ENCODE results near the gene TAF4.
A peak's percentile ranks its signal among the peaks of the same experiment; 100 is the strongest.
"Not testable (repeated sequence)": the region's sequence is repeated elsewhere in the genome, so short reads cannot be mapped to it uniquely, and the experiment has no call there.

TAF4 gene

GRCh38 chr20:62088258-62089127 lies 22.8 kb upstream of the TAF4 start:
- Mint-ChIP-seq H3K27me3 (peaks cover 9% of the 10 kb centered on the region), H3K9me3 (peaks cover 2% of the 10 kb centered on the region), H3K27ac (no peak overlapping the region), H3K4me3 (no peak overlapping the region), H3K36me3 (peaks cover 4% of the 10 kb centered on the region), H3K4me1 (no peaks in the 10 kb centered on the region)
- ATAC-seq (ENCODE audit: low read depth) = no peak
- DNase-seq (ENCODE audit: low spot score in 2 of 2) = no peak

DNA sequence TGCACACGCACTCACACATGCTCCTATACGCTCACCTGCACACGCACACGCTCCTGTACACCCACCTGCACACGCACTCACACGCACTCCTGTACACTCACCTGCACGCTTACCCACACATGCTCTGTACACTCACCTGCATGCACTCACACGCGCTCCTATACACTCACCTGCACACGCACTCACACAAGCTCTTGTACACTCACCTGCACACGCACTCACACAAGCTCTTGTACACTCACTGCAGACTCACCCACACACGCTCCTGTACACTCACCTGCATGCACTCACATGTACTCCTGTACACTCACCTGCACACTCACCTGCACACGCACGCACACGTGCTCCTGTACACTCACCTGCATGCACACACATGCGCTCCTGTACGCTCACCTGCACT lies 22.0 kb upstream of the TAF4 start:
- H3K36me3 Mint-ChIP-seq = peaks cover 4% of the 10 kb centered on the region
- H3K4me1 Mint-ChIP-seq = no peaks in the 10 kb centered on the region
- DNase-seq (ENCODE audit: low spot score in 2 of 2) (no peak), ATAC-seq (ENCODE audit: low read depth) (no peak)
- H3K4me3 Mint-ChIP-seq = no peak overlapping the region
- no peaks in the 10 kb centered on the region for H3K9me3 Mint-ChIP-seq
- no peak overlapping the region for H3K27ac Mint-ChIP-seq
- peaks cover 12% of the 10 kb centered on the region for H3K27me3 Mint-ChIP-seq

DNA sequence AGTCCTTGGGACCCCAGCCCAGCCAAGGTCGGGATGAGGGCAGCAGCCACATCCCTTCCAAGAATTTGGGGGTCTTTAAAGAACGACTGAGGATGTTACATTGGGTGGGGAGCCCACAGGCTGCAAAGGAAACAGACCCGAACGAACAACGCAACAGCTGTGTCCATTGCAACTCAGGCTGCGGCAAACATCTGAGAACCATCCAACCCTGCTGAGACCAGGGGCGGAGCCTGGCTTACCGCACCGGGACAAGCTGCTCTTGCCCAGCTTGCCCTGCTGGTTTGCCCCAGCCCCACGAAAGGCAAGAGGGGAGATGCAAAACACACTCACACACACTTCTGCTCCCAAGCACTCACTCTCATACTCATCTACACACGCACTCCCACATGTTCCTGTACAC lies 21.5 kb upstream of the TAF4 start:
- Mint-ChIP-seq H3K27me3 (peaks cover 12% of the 10 kb centered on the region), H3K9me3 (no peaks in the 10 kb centered on the region), H3K4me3 (no peak overlapping the region), H3K36me3 (peaks cover 4% of the 10 kb centered on the region), H3K4me1 (no peaks in the 10 kb centered on the region), H3K27ac (no peak overlapping the region)
- DNase-seq (ENCODE audit: low spot score in 2 of 2) (no peak), ATAC-seq (ENCODE audit: low read depth) (no peak)

- Mint-ChIP-seq H3K4me1 (no peaks in the 10 kb centered on the region), H3K27ac (no peak overlapping the region), H3K4me3 (no peak overlapping the region), H3K36me3 (no peaks in the 10 kb centered on the region), H3K27me3 (peaks cover 10% of the 10 kb centered on the region), H3K9me3 (peaks cover 5% of the 10 kb centered on the region)
- no peak for ATAC-seq (ENCODE audit: low read depth)
- DNase-seq (ENCODE audit: low spot score in 2 of 2) = no peak
These were observed 19.5 kb upstream of the TAF4 start for GRCh38 chr20:62085206-62085605.

DNA sequence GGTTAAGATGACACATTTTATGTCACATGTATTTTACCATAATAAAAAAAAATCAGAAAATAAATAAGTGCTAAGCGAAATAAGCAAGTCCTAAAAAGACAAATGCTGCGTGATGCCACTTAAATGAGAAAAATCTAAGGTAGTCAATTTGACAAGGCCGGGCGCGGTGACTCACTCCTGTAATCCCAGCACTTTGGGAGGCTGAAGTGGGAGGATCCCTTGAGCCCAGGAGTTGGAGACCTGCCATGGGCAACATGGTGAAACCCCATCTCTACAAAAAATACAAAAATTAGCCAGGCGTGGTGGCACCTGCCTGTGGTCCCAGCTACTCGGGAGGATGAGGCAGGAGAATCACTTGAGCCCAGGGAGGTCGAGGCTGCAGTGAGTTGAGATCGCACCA lies 18.5 kb upstream of the TAF4 start:
- H3K9me3 Mint-ChIP-seq; H3K4me1 Mint-ChIP-seq; H3K27ac Mint-ChIP-seq; H3K27me3 Mint-ChIP-seq; H3K4me3 Mint-ChIP-seq; ATAC-seq (ENCODE audit: low read depth); H3K36me3 Mint-ChIP-seq; DNase-seq (ENCODE audit: low spot score in 2 of 2): not testable (repeated sequence)

GRCh38 chr20:62083312-62083711 lies 17.6 kb upstream of the TAF4 start:
- no peak overlapping the region for H3K4me3 Mint-ChIP-seq
- ATAC-seq (ENCODE audit: low read depth) = no peak
- H3K4me1 Mint-ChIP-seq = no peaks in the 10 kb centered on the region

GRCh38 chr20:62080249-62080990 lies 14.7 kb upstream of the TAF4 start:
- Mint-ChIP-seq H3K27me3 (peaks cover 13% of the 10 kb centered on the region), H3K9me3 (peaks cover 14% of the 10 kb centered on the region), H3K4me3 (no peak overlapping the region), H3K4me1 (no peaks in the 10 kb centered on the region), H3K27ac (no peak overlapping the region), H3K36me3 (peaks cover 6% of the 10 kb centered on the region)
- ATAC-seq (ENCODE audit: low read depth) (no peak), DNase-seq (ENCODE audit: low spot score in 2 of 2) (no peak)

More at GRCh38 chr20:62083312-62083711, 17.6 kb upstream of the TAF4 start:
- peaks cover 8% of the 10 kb centered on the region for H3K9me3 Mint-ChIP-seq
- no peaks in the 10 kb centered on the region for H3K36me3 Mint-ChIP-seq
- peaks cover 10% of the 10 kb centered on the region for H3K27me3 Mint-ChIP-seq
- no peak for DNase-seq (ENCODE audit: low spot score in 2 of 2)
- no peak overlapping the region for H3K27ac Mint-ChIP-seq

DNA sequence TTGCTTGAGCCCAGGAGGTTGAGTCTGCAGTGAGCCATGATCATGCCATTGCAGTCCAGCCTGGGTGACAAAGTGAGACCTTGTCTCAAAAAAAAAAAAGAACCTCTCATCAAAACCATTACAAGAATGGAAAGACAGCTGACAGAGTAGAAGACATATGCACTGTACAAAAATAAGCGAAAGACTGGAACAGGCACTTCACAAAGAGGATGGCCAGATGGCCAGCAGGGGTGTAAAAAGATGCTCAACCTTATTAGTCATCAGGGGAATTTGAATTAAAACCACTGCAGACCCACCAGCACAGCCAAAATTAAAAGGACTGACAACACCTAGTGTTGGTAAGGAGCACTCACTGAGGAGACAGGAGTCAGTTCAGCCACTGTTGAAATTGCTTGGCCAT lies 13.5 kb upstream of the TAF4 start:
- no peaks in the 10 kb centered on the region for H3K4me1 Mint-ChIP-seq
- ATAC-seq (ENCODE audit: low read depth) = no peak
- H3K9me3 Mint-ChIP-seq = peaks cover 16% of the 10 kb centered on the region
- H3K36me3 Mint-ChIP-seq = peaks cover 8% of the 10 kb centered on the region
- no peak overlapping the region for H3K27ac Mint-ChIP-seq
- peaks cover 13% of the 10 kb centered on the region for H3K27me3 Mint-ChIP-seq
- no peak for DNase-seq (ENCODE audit: low spot score in 2 of 2)
- H3K4me3 Mint-ChIP-seq = no peak overlapping the region

GRCh38 chr20:62073323-62073722 lies 7.6 kb upstream of the TAF4 start:
- Mint-ChIP-seq H3K4me1 (no peaks in the 10 kb centered on the region), H3K27me3 (peaks cover 3% of the 10 kb centered on the region), H3K9me3 (peaks cover 15% of the 10 kb centered on the region), H3K4me3 (no peak overlapping the region), H3K27ac (no peak overlapping the region), H3K36me3 (peaks cover 10% of the 10 kb centered on the region)
- no peak for DNase-seq (ENCODE audit: low spot score in 2 of 2)
- ATAC-seq (ENCODE audit: low read depth) = no peak

GRCh38 chr20:62071669-62072430 lies 6.2 kb upstream of the TAF4 start:
- not testable (repeated sequence) for H3K27ac Mint-ChIP-seq

GRCh38 chr20:62069741-62070216 lies 4.1 kb upstream of the TAF4 start:
- Mint-ChIP-seq H3K36me3 (peaks cover 2% of the 10 kb centered on the region), H3K27ac (no peak overlapping the region), H3K9me3 (peaks cover 7% of the 10 kb centered on the region), H3K4me3 (no peak overlapping the region), H3K4me1 (peaks cover 7% of the 10 kb centered on the region), H3K27me3 (peaks cover 1% of the 10 kb centered on the region)
- no peak for ATAC-seq (ENCODE audit: low read depth)
- DNase-seq (ENCODE audit: low spot score in 2 of 2) = no peak

More at GRCh38 chr20:62071669-62072430, 6.2 kb upstream of the TAF4 start:
- not testable (repeated sequence) for DNase-seq (ENCODE audit: low spot score in 2 of 2); H3K4me1 Mint-ChIP-seq; H3K4me3 Mint-ChIP-seq; ATAC-seq (ENCODE audit: low read depth); H3K36me3 Mint-ChIP-seq; H3K27me3 Mint-ChIP-seq
- H3K9me3 Mint-ChIP-seq = peaks cover 11% of the 10 kb centered on the region

DNA sequence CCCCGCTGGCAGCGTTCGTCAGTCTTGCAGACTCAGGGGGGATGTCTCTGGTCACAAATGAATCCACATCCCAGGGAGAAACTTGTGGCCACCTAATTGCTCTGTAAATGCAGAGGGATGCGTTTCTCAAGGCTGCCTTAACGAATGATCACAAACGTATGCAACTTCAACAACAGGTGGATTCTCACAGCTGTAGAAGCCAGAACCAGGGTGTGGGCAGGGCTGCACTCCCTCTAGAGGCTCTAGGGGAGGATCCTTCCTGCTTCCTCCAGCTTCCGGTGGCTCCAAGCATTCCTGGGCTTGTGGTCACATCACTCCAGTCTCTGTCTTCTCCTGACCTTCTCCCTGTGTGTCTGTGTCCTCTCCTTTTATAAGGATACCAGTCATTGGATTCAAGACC lies 3.3 kb upstream of the TAF4 start:
- no peak for DNase-seq (ENCODE audit: low spot score in 2 of 2)
- Mint-ChIP-seq H3K9me3 (peaks cover 5% of the 10 kb centered on the region), H3K27ac (no peak overlapping the region), H3K4me3 (no peak overlapping the region), H3K27me3 (peaks cover 1% of the 10 kb centered on the region), H3K36me3 (peaks cover 2% of the 10 kb centered on the region), H3K4me1 (peaks cover 8% of the 10 kb centered on the region)
- ATAC-seq (ENCODE audit: low read depth) = no peak

DNA sequence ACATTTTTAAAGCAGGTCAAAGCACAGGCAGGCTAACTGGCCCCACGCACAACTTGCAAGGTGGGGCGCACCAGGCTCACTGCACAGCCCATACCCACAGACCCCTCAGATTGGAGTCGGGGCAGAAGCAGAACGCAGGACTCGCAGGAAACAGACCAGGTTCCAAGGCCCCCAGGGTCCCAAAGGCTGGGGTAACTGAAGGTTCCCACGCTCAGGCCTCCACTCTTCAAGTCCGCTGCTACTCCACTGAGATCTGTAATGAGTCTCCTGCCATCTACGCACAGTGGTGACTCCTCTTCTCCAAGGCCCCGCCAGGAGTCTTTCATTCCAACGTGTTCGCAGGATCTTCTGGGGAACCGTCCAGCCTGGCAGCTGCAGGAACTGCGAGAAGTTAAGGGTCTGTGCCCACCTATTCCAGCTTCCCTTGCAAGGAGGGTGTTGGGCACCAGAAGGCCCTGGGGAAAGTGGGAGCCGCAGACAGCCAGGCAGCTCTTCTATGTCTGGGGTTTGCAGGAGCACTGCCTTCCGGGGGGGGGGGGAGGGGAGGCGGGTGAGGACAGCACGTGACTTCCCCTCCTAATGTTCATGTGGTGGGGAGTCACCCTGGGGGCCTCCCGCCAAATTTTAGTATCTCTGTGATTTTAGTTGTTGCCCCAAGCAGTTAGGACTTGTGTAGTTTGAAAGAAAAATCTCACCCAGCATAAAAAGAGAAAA lies 2.0 kb upstream of the TAF4 start:
- Mint-ChIP-seq H3K4me1 (peaks cover 19% of the 10 kb centered on the region), H3K27ac (peak overlapping the region; percentile 86), H3K9me3 (no peaks in the 10 kb centered on the region), H3K27me3 (peaks cover 1% of the 10 kb centered on the region), H3K4me3 (peak overlapping the region; percentile 89), H3K36me3 (no peaks in the 10 kb centered on the region)
- ATAC-seq (ENCODE audit: low read depth) = no peak
- no peak for DNase-seq (ENCODE audit: low spot score in 2 of 2)
